Glomerular endothelial cell (primary cell): ENCODE measurements around the gene BTLA. TPM values are rescaled to one million over a fixed set of nuclear protein-coding genes. Genes with fewer than 3 reads are reported as not detected.
"Not testable (repeated sequence)": the region's sequence is repeated elsewhere in the genome, so short reads cannot be mapped to it uniquely, and the experiment has no call there.

Experiments
- DNase-seq: peaks from one replicate; pipeline ENCODE4 v3.0.0-alpha.2; 2011; ENCODE audit warnings: low read depth, low spot score; ENCODE audit errors: extremely low read depth
- total RNA-seq: library from RNA; depleted of rRNA; stranded (reverse); fragments of >200 nt; gene quantifications from 2 replicates; pipeline ENCODE4 v1.2.3, GENCODE V29; 2015

Gene BTLA
- not detected in 2 replicates for total RNA-seq

- DNase-seq, result no peak
These were observed at the start of gene BTLA for GRCh38 chr3:112498914-112499711. TSS of gene BTLA (minus strand) at chr3:112499472. CDS start at chr3:112499358, 114 bp downstream.

GRCh38 chr3:112546216-112546759 lies 47.0 kb upstream of the BTLA start:
- no peak for DNase-seq

GRCh38 chr3:112539825-112540650 lies 40.8 kb upstream of the BTLA start:
- no peak for DNase-seq

- no peak for DNase-seq
These were observed 32.1 kb upstream of the BTLA start for GRCh38 chr3:112531358-112531781.

GRCh38 chr3:112530573-112530972 lies 31.3 kb upstream of the BTLA start:
- no peak for DNase-seq

GRCh38 chr3:112524127-112524526 lies 24.9 kb upstream of the BTLA start:
- not testable (repeated sequence) for DNase-seq

- DNase-seq, result peak; percentile 60
These were observed 20.2 kb upstream of the BTLA start for GRCh38 chr3:112519424-112520001.

- not testable (repeated sequence) for DNase-seq
These were observed 19.7 kb upstream of the BTLA start for GRCh38 chr3:112518970-112519369.

- no peak for DNase-seq
These were observed 15.4 kb upstream of the BTLA start for GRCh38 chr3:112514527-112515128.

- DNase-seq, result no peak
These were observed 13.0 kb upstream of the BTLA start for GRCh38 chr3:112512320-112512719.

- DNase-seq, result no peak
These were observed 9.6 kb upstream of the BTLA start for GRCh38 chr3:112508860-112509259.

- no peak for DNase-seq
These were observed 9.0 kb upstream of the BTLA start for GRCh38 chr3:112508261-112508660.

- no peak for DNase-seq
These were observed 6.6 kb upstream of the BTLA start for GRCh38 chr3:112505907-112506306.

GRCh38 chr3:112504123-112504522 lies 4.9 kb upstream of the BTLA start:
- DNase-seq, result no peak

- no peak for DNase-seq
These were observed 4.2 kb upstream of the BTLA start for GRCh38 chr3:112503304-112503972.

GRCh38 chr3:112500621-112501020 lies 1.3 kb upstream of the BTLA start:
- peak; percentile 57 for DNase-seq

GRCh38 chr3:112497897-112498548 lies 1.2 kb downstream of the BTLA start:
- no peak for DNase-seq

- DNase-seq, result no peak
These were observed 2.8 kb downstream of the BTLA start for GRCh38 chr3:112496366-112497067.

GRCh38 chr3:112494448-112494767 lies 4.9 kb downstream of the BTLA start:
- not testable (repeated sequence) for DNase-seq
